ENCODE data around the gene GEMIN8.

GEMIN8 gene

DNA sequence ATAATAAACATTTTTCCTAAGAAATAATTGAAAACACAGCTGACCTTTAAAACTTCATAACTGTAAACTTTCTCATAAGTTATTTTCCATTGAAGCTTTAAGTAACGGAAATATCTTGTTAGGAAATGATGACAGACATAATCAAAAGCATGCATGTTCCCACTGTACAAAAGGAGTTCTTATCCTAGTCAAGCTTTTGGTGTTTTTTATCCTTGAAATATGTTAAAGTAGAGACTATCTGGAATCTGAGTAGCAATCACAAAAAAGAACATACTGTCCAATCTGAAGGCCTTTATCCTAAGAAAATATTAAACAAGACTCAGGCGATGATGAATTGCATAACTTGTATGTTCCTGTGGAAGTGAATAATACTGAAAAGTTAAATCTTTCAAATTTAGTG is 14.4 kb downstream of the GEMIN8 start:
- no peak for DNase-seq

DNA sequence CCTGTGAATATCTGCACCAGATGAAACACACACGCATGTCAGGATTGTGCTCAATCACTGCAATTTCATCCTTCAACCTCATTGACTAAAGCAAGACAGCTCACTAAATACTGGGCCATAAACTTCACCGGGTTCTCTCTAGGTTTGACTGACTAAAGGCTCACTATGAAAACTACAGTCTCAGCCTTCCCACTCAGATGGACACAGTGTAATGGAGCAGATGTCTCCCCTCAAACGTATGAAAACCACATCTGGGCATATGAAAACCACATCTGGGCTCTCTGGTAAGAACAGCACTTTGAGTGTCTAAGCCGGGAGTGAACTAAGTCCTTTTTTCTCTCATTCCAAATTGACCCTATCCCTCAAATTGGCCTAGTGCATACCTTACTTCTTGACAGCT is 15.2 kb downstream of the GEMIN8 start:
- no peak for DNase-seq

DNA sequence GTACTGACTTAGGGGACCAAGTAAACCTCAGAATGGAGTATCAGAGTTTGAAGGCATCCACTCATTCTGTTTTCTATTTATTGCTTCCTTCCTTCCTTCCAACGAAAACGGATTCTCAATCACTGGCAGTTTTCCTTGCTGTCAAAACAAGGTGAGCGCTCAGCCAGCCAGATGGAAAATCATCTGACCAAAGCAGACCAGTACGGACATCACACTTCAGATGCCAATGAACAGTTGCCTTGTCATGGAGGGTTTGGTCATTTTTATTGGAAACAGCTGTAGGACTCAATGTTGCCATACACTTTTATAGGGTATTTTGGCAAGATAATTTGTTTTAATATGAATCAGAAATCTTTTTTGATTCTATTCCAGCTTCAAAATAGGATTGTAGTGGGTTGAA is 16.6 kb downstream of the GEMIN8 start:
- no peak for DNase-seq

DNA sequence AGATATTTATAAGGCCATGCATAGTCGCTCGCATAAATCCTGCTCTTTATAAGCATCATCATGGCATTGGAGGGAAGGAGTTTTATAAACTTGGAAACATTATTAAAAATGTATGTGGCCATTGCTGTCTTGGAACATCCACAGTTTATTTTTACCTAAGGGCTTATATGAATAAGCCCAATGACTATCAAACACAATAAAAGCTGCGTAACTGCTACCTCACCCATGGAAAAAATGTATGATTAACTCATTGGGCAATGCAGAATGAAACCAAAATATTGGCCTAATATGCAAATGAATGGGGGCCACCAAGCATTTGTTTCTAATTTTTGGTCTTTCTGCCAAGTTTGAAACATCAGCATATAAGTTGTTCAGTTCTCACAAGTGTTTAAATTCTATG is 19.1 kb downstream of the GEMIN8 start:
- no peak for DNase-seq

DNA sequence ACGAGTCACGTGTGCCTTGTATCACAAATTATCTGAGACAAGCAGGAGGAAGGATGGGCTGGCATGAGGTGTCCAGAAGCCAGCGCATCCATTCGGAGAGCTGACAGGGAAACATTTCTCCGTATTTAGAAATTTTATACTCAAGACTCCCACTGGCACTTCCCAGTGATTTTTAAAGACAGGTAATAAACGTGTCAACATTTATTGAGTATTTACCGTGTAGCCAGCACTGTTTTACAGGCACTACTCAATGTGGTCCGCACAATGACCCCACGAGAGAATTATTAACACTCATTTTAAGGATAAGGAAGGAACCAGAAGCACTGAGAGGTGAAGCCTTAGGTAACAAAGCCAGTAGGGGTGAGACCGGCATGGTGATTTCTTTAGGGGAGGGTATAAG is 23.2 kb downstream of the GEMIN8 start:
- no peak for DNase-seq

DNA sequence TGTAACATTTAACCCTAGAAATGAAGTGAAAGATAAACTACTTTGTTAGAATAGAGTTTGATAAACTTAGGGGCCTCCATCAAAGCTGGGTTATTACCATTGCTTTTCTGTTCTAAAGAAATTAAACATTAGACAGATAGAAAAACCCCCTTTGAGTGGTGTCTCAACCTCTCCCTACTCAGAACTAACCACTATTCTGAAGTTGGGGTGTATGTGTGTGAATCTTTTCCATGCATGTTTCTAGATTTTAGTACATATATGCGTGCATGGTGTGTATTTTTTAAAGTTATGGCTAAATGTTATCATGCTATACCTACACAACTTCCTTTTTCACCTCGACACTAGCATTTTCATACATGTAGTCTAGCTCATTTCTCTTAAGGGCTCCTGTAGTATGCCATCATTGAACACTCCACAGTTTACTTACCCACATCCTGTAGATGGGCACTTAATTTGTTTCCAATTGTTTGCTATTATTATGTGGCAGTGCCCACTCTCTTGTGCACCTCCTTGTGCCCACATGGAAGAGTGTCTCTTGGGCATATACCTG is 25.7 kb downstream of the GEMIN8 start:
- no peak for DNase-seq

DNA sequence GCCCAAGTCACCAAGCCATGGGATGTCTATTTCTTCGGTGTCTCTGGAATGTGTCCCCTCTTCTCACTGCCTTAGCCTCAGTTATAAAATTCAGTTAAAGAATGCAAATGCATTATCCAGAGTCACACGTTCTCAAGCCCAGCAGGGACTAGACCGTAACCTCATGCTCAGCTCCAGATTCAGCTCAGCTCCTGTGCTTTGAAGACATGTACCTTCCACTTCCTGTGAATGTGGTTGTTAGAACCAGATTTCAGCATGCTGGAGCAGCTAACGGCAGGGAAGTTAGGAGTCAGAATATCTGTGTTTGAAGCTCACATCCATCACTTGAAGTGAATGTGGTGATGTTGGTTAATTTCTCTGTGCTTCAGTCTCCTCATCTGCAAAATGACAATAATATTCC is 26.7 kb downstream of the GEMIN8 start:
- DNase-seq = no peak

DNA sequence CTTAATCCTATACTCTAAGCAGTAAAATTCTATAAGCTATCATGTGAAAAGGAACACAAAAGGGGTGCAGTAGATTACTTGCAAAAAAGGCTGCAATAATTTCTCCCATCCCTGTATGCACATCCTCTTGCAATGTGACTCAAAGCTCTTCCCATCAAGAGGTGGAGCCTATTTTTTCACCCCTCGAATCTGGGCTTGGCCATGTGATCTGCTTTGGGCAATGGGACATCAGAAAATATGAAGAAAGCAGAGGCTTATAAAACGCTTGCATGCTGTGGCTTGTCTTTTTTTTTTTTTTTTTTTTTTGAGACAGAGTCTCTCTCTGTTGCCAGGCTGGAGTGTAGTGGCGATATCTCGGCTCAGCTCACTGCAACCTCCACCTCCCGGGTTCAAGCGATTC is 33.0 kb downstream of the GEMIN8 start:
- no peak for DNase-seq

DNA sequence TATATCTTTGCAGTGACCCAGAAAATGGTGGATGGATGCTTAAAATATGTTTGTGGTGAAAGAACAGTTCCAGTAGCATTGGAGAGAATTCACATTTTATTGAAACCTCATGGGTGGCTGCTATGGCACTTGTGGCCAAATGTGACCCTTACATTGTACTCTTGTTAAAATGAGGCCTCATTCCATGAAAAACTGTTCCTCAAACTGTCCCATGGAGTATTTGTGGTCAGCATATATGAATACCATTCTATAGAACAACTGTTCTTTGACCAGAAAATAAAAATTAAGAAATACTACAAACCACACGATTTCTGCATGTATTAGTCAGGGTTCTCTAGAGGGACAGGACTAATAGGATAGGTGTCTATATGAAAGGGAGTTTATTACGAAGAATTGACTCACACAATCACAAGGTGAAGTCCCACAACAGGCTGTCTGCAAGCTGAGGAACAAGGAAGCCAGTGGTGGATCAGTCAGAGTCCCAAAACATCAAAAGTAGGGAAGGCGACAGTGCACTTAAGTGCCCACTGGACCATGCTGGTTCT is 35.1 kb downstream of the GEMIN8 start:
- DNase-seq = no peak

DNA sequence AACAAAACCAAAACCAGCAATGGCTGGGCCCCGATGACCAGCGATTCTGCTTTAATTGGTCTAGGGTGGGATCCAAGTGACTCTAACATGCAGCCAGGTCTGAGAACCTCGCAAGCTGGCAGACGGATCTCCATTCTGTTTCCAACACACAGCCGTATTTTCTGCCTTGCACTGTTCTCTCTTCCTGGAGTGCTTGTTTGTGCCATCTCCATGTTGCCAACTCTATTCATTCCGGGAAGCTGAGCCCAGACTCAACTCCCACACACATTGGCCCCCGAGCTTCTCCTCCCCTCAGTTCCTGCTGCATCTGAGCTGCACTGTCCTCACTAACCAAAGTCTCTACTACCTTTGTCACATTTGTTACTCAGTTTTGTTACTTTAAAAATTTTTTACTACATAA is 35.6 kb downstream of the GEMIN8 start:
- DNase-seq = no peak

DNA sequence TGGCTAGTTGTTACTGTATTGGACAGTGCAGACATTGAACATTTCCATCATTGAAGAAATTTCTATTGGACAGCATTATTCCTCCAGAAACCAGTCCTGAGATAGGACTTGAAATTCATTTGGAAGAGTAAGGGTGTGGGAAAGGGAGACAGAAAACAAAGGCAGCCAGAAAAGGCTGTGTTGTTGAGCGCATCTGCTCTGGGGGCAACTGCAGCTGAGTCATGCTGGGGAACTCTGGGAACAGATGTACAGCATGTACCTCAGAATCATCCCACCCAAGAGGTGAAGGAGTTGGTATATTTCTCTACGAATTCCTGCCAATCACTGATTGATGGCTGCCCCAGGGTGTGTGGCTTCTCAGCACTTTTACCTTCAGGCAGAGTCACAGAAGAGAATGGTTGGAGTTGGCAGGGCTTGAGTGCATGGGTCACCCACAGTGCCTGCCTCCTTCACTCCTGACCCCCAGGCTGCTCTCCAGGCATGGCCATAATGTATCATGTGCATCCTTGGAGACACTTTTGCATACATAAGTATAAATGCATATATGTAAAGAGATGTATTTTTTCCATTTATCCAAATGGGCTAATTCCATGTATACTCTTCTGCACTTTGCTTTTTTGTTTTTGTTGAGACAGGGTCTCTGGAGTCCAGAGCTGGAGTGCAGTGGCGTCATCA is 39.4 kb downstream of the GEMIN8 start:
- no peak for DNase-seq

DNA sequence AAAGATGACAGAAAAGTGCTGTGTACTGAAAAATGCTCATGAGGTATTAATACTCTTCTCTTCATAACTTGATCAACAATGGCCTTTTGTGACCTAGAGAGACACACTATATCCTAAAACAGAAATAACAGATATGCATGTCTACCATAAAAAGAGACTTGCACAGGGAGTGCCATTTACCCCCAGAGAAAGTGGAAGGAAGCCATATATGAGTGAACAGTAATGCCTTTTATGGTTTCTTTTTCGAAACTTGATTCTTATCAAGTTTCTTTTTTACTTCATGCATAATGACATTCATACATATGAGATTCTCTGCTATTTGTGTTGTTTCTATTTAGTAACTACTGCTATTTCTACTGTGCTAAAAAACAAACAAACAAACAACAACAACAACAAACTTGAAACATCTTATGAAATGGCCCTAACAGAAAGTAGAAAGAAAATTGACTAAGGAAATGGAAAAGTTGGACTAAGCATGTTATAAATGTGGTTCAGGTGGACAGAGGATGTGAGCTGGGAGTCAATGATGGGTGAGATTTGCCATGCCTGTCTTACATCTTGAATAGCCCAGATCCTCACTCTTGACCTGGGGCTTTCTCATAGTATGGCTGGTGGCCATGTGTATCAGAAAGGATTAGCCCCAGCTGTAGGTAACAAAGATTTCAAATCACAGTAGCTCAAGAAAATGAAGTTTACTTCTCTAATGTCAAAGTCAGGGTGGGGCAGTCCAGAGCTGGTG is 43.8 kb downstream of the GEMIN8 start:
- no peak for DNase-seq

DNA sequence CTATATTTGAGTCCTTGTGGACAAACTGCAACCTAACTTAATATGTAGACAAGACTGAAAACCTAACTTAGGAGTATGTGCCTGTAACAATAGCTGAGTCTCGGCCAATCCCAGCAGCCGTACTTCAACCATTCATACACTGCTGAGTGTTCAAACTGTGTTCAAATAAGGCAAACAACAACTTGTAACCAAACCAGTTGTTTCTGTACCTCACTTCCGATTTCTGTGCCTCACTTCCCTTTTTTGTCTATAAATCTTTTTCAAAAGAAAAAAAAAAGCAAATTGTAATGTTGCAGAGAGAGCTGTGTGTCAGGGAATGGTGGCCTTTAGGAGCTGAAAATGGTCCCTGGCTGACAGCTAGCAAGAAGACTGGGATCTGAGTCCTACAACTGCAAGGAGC is 46.0 kb downstream of the GEMIN8 start:
- DNase-seq = no peak

DNA sequence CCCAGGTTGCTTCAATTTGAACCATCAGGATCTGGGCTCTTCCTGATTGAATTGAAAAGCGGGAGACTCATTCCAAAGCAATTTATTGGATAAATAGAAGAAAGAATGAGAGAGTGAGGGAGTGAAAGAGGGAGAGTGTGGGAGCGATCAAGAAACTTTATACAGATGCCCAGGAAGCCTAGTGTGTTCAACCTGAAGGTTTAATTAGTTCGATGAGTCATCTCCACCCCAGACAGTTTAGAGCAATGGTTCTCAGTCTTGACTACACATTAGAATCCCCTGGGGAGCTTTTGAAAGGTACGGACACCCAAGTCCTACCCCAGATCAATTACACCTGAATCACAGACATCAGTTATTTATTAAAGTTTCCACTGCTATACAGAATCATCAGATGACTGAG is 61.5 kb downstream of the GEMIN8 start:
- no peak for DNase-seq

DNA sequence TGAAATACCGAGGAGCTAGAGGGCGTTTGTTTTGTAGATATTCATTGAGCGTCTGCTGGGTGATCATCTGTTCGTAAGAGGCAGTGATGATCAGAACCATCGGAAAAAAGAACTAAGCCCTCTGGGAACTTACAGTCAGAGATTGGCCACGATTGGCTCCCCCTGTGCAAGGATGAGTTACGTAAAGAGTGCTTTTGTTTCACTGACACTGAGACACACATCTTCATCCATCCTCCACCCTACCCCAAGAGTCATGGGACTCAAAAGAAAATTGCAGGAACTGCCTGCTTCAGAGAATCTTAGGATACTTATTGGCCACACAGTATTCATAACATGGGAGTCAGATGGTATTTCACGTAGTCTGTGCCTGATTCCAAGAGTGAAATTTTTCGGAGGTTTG is 62.1 kb downstream of the GEMIN8 start:
- DNase-seq = no peak

DNA sequence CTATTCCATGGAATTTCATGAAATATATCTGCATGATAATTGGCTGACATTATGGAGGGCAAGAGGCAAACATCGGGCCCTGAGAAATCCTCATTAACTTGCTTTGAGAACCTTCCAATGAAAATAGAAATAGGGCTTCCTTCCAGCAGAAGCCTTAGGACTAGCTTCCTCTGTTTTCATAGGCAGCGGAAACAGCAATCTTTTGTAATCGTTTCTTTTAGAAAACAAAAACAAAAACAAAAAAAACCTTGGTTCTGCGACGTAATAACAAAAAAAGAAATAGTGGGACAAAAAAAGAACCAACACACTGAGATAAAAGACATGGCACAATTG is 62.9 kb downstream of the GEMIN8 start:
- DNase-seq = no peak

DNA sequence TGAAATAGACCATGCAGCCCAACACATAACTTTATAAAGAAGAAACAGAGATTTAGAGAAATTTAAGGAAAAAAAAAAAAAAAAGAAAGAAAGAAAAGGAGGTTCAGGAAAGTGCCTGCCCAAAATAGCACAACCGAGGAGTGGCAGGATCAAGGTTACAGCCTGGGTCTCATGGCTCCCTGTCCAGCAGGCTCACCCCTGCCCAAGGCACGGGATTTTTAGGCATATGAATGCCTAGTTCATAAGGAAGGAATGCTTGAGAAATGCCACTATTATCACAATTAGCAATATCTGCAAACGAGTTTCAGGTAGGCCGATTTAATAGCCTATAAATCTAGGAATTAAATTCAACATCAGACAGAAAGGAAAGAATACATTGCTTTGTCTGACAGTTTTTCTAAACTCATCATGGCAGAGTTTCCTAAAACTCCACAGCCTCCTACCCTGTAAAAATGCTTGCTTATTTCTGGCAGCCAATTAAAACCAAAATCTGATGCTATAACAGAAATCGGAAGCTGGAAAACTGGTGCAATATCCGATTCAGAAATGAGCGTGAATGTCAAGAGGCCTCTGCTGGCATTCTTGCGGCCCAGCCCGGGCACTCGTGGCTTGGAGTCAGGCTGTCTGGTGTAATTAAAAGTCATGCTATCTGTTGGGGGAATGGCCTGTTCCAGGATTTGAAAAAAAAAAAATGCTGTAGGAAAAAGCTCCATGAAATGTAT is 63.5 kb downstream of the GEMIN8 start:
- DNase-seq = no peak

DNA sequence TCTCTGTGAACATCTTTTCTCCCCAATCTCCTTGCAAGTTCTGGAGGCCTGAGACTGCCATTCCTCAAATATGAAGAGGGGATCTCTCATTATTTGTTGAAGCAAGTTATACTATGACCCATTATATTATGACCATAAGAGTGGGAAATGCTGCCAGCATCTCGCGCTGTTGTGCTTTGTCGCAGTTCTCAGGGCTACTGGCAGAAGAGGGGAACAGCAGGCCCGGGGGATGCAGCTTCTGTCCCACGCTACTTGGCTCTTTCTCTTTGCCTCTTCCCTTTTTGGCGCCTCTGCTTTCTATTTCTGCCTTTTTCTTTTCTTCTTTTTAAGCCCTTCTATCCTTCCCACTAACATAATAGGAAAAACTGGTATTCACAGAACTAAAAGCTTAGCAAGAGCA is 64.2 kb downstream of the GEMIN8 start:
- no peak for DNase-seq

DNA sequence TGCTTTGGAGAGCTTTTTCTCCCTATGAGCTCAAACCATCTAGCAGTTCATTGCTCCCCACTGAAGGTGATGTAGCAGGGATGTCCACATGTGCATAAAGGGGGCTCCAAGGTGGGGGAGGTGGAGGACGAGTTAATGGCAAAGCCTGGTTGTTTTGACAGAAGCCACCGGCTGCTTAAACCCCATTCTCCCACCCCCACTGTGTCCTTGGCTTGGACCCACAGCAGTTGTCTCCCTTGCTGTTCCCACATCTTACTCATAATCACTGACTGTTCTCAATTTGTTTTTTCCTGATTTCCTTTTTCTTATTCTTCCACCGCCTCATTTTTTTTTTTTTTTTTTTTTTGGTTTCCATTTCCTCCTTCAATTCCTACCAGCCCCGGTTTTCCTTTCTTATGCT is 72.7 kb downstream of the GEMIN8 start:
- DNase-seq = no peak
